Karpas-422 (cell line): Measurements from ENCODE around the gene LENEP. TPM values are rescaled to one million over a fixed set of nuclear protein-coding genes. Genes with fewer than 3 reads are reported as not detected.

Experiments
- DNase-seq: peaks from one replicate; pipeline ENCODE4 v3.0.0-alpha.2; 2015
- H2AFZ ChIP-seq: fragments of 200-600 bp; sonication (generic); 2 replicates; pipeline ENCODE4 v1.6.1; 2014; ENCODE audit warnings: antibody characterized with exemption, low read length, mixed read lengths
- H3K27ac ChIP-seq: fragments of 200-600 bp; sonication (generic); 2 replicates; pipeline ENCODE4 v1.5.1; 2014; ENCODE audit warnings: mild to moderate bottlenecking, low read length, moderate library complexity
- H3K27me3 ChIP-seq: fragments of 200-600 bp; sonication (generic); 2 replicates; pipeline ENCODE4 v1.6.1; 2014; ENCODE audit warnings: low read length, mixed read lengths
- H3K36me3 ChIP-seq: fragments of 200-600 bp; sonication (generic); 2 replicates; pipeline ENCODE4 v1.6.1; 2014; ENCODE audit warnings: low read length, mixed read lengths; ENCODE audit not compliant: insufficient read depth
- H3K4me1 ChIP-seq: fragments of 200-600 bp; sonication (generic); 2 replicates; pipeline ENCODE4 v1.6.1; 2014; ENCODE audit warnings: mild to moderate bottlenecking, low read length, mixed read lengths
- H3K4me2 ChIP-seq: fragments of 200-600 bp; sonication (generic); 2 replicates; pipeline ENCODE4 v1.6.1; 2014; ENCODE audit warnings: low read length, low read depth, mild to moderate bottlenecking; ENCODE audit not compliant: poor library complexity, severe bottlenecking
- H3K4me3 ChIP-seq: fragments of 200-600 bp; sonication (generic); 2 replicates; pipeline ENCODE4 v1.5.1; 2014; ENCODE audit warnings: mild to moderate bottlenecking, antibody characterized with exemption, low read length, mixed read lengths
- H3K79me2 ChIP-seq: fragments of 200-600 bp; sonication (generic); 2 replicates; pipeline ENCODE4 v1.6.1; 2014; ENCODE audit warnings: mild to moderate bottlenecking, low read length, mixed read lengths
- H3K9ac ChIP-seq: fragments of 200-600 bp; sonication (generic); 2 replicates; pipeline ENCODE4 v1.6.0; 2014; ENCODE audit warnings: low read length
- H3K9me2 ChIP-seq: fragments of 200-600 bp; sonication (generic), shearing (Covaris generic); replicated peaks from 2 replicates; pipeline ENCODE4 v1.6.0; 2014; ENCODE audit warnings: mild to moderate bottlenecking, low read length, moderate library complexity; ENCODE audit not compliant: insufficient read depth
- H3K9me3 ChIP-seq: fragments of 300-700, 200-600 bp; sonication (generic); 2 replicates; pipeline ENCODE4 v1.6.1; 2014; ENCODE audit warnings: low read length, mixed read lengths
- H4K20me1 ChIP-seq: fragments of 200-600 bp; sonication (generic); 2 replicates; pipeline ENCODE4 v1.6.1; 2014; ENCODE audit warnings: mild to moderate bottlenecking, antibody characterized with exemption, low read length, low read depth; ENCODE audit not compliant: insufficient read depth
- small RNA-seq: library from RNA; depleted of rRNA; stranded (forward); fragments of <200 nt; gene quantifications from one replicate; pipeline ENCODE3, GENCODE V24; 2014
- total RNA-seq: library from RNA; depleted of rRNA; stranded (reverse); fragments of >200 nt; shearing (Covaris generic); gene quantifications from 2 replicates; pipeline ENCODE4 v1.2.3, GENCODE V29; 2014; ENCODE audit warnings: low replicate concordance; rRNA removed

Gene LENEP
- total RNA-seq, 1 experiment from 2014 or later: 2.6 TPM

DNA sequence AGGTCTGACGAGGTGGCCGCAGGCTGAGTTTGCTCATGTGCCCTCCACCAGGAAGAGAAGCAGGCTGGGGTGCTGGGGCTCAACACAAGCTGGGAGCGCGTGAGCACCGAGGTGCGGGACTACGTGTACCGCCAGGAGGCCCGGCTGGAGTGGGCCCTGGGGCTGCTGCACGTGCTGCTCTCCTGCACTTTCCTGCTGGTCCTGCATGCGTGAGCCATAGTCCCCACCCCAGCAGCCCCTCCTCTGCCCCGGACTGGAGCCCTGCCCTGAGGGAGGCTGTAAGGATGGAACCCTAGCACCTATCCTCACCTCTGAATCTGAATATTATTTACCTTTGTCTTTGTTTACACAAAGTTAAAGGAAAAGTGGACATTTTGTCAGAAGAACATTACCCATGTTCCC is 49.9 kb downstream of the LENEP start:
- Histone ChIP-seq H3K4me3 (no peak overlapping the region), H3K27ac (no peak overlapping the region), H3K79me2 (no peaks in the 10 kb centered on the region), H3K9me2 (no peaks in the 10 kb centered on the region), H4K20me1 (no peaks in the 10 kb centered on the region), H3K9ac (no peak overlapping the region), H3K4me1 (no peaks in the 10 kb centered on the region), H3K36me3 (no peaks in the 10 kb centered on the region), H3K9me3 (no peaks in the 10 kb centered on the region), H3K27me3 (no peaks in the 10 kb centered on the region), H2AFZ (no peak overlapping the region), H3K4me2 (no peak overlapping the region)
- DNase-seq: no peak

DNA sequence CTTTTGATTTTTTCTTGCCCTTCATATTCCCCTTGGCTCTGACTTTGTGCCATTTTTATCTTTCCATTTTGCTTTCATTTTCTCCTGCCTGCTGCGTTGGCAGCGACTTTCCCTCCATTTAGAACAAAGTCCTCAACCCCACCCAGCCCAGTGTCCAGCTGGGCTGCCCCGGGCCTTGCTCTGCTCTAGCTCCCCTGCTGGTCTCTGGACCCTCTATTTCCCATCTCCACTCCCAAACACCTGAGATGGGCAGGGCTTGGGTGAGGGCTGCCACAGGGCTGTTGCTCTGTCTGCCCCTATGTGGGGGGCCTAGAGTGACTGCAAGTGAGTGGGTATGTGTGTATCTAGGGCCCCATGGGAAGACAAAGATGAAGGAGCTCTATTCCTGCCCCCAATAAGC is 50.4 kb downstream of the LENEP start:
- Histone ChIP-seq H2AFZ (no peak overlapping the region), H3K9ac (no peak overlapping the region), H3K36me3 (no peaks in the 10 kb centered on the region), H4K20me1 (no peaks in the 10 kb centered on the region), H3K27me3 (no peaks in the 10 kb centered on the region), H3K9me3 (no peaks in the 10 kb centered on the region), H3K27ac (no peak overlapping the region), H3K4me3 (no peak overlapping the region), H3K4me2 (no peak overlapping the region), H3K9me2 (no peaks in the 10 kb centered on the region), H3K4me1 (no peaks in the 10 kb centered on the region), H3K79me2 (no peaks in the 10 kb centered on the region)
- DNase-seq: no peak

Small RNAs within 50 kb of the gene (small RNA-seq; reads per million reads assigned to genes)
- gene MIR4258: not detected
- gene RF00017: not detected

Other genes starting within 250 kb of the LENEP start
- 50.0 and 68.2 TPM in 2 replicates for gene KCNN3, start 123.3 kb upstream of the LENEP start, total RNA-seq
- gene PMVK, start 56.9 kb upstream of the LENEP start, total RNA-seq: 11.1 and 14.1 TPM in 2 replicates
- gene PBXIP1, start 37.5 kb upstream of the LENEP start, total RNA-seq: 26.1 and 55.8 TPM in 2 replicates
- 37.3 and 44.4 TPM in 2 replicates for gene PYGO2, start 31.8 kb upstream of the LENEP start, total RNA-seq
- 27.8 and 35.3 TPM in 2 replicates for gene SHC1, start 22.8 kb upstream of the LENEP start, total RNA-seq
- gene CKS1B, start 18.9 kb upstream of the LENEP start, total RNA-seq: 110 and 225 TPM in 2 replicates
- 48.7 and 57.3 TPM in 2 replicates for gene FLAD1, start 10.2 kb upstream of the LENEP start, total RNA-seq
- gene ZBTB7B, start 9.2 kb downstream of the LENEP start, total RNA-seq: 17.1 and 31.0 TPM in 2 replicates
- 1.3 and 3.5 TPM in 2 replicates for gene DCST2, start 40.2 kb downstream of the LENEP start, total RNA-seq
- not detected in 2 replicates for gene DCST1, start 40.2 kb downstream of the LENEP start, total RNA-seq
- 33.6 and 50.0 TPM in 2 replicates for gene ADAM15, start 57.7 kb downstream of the LENEP start, total RNA-seq
- 10.4 and 14.5 TPM in 2 replicates for gene EFNA4, start 70.2 kb downstream of the LENEP start, total RNA-seq
- 12.2 and 15.7 TPM in 2 replicates for gene EFNA3, start 85.3 kb downstream of the LENEP start, total RNA-seq
- gene EFNA1, start 134.3 kb downstream of the LENEP start, total RNA-seq: not detected in 2 replicates
- gene SLC50A1, start 142.3 kb downstream of the LENEP start, total RNA-seq: 47.8 and 56.5 TPM in 2 replicates
- gene DPM3, start 146.9 kb downstream of the LENEP start, total RNA-seq: 22.2 and 33.2 TPM in 2 replicates
- gene KRTCAP2, start 179.7 kb downstream of the LENEP start, total RNA-seq: 237 and 400 TPM in 2 replicates
- 5.1 and 19.2 TPM in 2 replicates for gene TRIM46, start 180.3 kb downstream of the LENEP start, total RNA-seq
- 11.9 and 18.7 TPM in 2 replicates for gene THBS3, start 214.3 kb downstream of the LENEP start, total RNA-seq
- 49.5 and 56.9 TPM in 2 replicates for gene MTX1, start 215.1 kb downstream of the LENEP start, total RNA-seq